NCI-H1105 (cell line): ENCODE results near the gene GARNL3.
A peak's percentile ranks its signal among the peaks of the same experiment; 100 is the strongest.

Source experiments
- DNase-seq: peaks from one replicate; lab custom pipeline; 2025; lab: John Stamatoyannopoulos, UW

Gene GARNL3

DNA sequence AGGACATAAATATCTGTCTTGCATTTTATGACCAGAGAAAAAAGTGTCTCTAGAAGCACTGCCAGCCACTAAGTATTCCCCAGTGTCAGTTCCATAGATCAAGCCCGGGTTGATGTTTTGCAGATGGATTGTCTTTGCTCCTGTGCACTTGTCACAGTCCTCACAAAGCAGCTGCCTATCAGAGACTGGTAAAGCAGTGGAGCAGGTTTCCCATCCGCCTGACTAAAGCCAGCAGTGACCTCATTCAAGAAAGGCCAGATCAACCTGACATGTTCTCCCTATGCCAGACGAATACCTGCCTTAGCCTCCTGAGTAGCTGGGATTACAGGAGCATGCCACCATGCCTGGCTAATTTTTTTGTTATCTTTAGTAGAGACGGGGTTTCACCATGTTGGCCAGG, 26.8 kb upstream of the GARNL3 start:
- no peak for DNase-seq

DNA sequence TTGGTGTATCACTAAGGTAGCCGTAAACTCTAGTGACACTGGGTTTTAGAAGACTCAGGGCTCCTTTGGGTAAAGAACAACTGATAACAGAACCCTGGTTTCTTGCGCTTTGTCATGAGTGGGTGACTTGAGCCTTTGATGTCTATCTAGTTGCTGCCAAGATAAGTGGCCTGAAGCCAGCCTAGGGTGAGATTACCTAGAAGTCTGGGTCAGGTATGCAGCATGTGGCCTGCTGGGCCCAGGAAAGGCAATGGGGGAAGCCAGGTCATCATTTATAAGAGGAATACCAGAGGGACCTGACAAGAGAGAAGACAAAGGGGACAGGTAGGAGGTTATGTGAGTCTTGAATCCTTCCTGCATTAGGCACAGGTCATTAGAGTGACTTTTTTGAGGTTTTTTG, 23.2 kb upstream of the GARNL3 start:
- DNase-seq = no peak

DNA sequence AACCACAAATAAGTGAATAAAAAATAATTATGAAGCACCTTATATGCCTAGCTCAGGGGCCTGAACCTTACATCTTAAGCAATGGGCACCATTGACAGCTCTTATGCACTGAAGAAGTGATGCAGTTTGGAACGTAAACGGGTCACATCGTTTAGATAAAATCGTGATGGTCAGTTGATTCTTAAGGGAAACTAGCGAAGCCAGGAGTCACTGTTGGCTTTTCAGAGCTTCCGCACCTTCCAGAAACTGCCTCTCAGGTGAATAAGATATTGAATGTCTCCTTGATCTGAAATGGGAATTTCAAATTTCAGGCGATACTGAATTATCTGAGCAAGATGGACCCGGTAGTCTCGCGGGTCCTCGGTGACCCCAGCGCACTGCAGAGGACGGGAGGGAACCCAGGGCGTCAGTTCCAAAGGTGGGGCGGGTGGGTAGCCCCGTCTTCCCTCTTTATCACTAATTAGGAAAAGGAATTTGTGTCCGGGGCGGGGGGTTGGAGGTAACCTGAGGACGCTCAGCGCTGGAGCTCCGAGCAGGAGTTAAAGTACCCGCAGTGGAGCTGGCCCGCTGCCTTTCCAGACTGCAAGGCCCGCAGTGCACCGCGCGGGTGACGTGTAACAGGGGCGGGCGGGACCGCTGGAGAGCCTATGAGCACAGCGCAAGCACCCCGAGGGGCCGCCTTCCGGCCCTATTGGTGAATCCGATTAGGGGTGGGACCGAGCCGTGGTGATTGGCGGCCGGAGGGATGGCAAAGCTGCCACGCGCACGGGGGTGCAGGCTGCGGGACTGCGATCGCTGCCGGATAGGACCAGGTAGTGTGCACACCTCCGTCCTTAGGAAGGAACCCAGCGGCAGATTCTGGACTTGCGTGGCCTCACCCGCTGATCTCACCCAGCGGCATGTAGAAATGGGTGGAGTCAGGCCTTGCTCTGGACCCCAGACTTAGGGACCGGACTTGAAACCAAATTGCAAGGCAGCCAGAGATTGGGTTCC, 19.7 kb upstream of the GARNL3 start:
- peak; percentile 93 for DNase-seq

DNA sequence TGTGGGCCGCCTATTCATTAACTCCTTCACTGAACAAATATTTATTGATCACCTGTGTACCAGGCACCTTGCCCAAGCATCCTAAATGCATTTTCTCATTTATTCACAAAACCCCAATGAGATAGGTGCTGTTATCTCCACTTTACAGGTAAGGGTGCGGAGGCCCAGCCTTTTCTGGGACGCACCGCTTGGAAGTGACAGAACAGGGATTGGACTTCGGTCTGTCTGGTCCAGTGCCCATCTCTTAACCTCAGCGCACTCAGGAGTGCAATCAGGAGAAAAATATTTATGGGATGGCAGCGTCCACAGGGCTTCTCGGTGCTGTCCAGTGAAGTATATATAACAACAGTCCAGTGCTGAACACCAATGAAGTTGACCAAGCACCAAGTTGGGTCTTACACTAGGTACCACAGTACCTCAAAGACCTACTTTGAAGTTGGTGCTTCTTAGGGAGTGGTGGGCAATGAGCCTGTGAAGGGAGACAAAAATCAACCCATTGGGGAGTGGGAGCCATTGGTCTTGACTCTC, 18.9 kb upstream of the GARNL3 start:
- DNase-seq = no peak

DNA sequence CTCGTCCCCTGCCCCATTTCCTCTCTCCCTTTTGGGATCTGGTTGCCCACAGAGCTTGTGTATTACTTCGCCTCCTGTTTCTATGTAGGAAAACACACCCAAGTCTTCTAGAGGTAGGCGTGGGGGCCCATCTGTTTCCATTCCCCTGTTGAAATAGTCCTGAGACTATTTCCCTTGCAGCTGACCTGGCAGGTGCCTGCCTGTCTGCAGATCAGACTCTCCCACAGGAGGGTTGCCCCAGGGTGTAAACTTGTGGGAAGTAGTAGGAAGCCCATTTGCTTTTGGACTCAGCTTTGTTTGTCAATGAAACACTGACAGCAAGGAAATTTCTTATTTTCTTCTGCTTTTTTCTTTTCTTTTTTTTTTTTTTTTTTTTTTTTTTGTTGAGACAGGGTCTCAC, 16.3 kb upstream of the GARNL3 start:
- no peak for DNase-seq

DNA sequence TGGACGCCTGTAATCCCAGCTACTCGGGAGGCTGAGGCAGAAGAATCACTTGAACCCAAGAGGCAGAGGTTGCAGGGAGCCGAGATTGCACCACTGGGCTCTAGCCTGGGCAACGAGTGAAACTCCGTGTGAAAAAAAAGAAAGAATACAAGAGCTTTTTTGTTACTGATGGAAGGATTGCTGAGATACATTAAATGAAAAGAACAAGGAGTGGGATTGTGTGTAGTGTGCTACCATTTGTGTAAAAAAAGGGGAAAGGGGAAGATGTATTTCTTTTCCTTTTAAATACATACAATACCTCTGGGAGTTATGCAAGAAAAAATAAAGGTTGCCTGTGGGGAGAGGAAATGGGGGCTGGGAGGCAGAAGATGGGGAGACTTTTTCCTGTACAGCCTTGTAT, 14.7 kb upstream of the GARNL3 start:
- no peak for DNase-seq

DNA sequence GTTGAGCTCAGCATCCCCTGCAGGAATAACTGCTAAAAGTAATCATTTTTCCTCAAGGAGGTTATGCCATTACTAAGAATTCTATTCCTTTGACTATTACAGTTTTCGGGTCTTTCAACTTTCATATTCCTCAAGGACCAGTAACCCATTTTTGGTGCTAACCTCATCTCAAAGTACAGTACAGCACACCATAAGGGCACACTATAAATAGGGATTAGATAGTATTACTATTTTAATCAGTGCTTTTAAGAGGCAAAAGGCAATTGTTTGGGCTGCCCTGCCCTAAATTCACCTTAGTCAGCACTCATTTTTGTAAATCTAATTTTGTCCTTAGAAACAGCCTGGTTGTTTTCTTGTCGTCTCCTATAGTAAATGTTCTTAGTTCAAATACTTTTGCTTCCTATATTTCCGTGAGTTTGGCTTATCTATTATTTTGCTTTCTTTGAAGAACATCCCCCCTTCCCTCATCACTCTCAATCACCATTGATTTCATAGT, 13.6 kb upstream of the GARNL3 start:
- DNase-seq = no peak

DNA sequence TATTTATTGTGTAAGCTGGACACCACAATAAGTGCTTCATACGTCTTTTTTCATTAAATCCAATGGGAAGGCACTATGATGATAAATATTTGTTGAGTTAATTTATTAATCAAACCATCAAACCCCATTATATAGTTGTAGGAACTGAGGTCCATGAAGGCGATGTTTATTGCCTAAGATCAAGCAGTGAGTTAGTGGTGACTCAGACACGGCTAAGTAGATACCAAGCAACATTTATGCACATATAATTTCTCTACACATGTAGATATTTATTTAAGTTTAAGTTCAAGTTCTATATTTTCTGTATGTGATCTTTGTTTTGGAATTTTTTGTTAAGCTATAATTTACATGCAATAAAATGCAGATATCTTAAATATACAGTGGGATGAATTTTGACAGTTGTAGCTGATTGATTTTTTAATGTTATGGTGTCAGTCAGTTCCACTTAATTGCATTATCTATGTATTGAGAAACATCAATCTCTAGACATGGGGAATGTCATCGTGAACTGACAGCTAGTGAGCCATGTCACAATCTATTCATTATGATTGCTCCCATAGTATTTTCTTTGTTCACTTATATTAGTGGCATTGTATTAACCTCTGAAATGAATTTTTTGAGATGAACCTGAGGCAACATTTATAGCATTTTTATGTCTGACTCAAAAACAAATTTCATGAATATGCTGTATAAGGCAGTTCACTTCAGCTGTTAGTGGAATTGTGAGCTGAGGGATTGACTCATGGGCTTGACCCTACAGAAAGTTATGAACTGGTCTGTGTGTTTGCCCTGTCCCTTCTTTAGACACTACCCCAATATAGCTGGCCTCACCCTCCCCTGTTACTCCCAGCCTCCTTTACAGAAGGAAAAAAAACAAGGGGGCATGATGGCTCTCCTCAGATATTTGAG, 11.9 kb upstream of the GARNL3 start:
- no peak for DNase-seq

DNA sequence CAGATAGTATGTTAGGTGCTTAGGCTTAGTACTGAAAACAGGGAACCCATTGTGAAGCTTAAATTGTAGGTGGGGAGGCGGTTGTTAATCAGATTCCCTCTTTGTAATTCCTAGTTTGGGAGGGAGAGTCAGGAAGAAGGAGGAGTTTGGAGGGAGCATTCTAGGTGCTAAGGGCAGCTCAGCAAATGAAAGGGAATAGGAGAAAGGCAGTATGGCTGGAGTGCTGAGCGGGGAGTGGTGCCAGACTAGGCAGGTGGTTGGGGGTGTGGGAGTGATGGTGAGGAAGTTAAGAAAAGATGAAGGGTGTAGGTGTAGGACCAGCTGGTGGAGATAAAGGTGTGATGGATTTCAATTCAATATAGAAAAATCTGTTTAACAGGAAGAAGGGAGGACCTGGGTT, 11.1 kb upstream of the GARNL3 start:
- DNase-seq = no peak

DNA sequence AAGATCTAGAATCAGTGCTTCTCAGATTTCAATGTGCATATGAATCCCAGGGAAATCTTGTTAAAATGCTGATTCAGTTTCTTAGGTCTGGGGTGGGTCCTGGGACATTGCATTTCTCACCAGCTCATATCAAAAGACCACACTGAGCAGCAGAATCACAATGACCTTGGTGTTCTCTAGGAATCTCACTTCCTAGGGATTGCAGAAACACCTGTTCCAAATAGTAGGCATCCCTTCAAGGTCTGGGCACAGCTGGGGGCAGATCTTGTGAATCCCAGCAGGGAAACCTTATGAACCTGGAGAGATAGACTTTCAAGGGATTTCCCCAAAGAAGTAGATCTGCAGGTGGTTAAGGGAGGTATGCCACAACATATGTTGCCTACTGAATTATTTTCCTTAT, 8.9 kb upstream of the GARNL3 start:
- DNase-seq = no peak

DNA sequence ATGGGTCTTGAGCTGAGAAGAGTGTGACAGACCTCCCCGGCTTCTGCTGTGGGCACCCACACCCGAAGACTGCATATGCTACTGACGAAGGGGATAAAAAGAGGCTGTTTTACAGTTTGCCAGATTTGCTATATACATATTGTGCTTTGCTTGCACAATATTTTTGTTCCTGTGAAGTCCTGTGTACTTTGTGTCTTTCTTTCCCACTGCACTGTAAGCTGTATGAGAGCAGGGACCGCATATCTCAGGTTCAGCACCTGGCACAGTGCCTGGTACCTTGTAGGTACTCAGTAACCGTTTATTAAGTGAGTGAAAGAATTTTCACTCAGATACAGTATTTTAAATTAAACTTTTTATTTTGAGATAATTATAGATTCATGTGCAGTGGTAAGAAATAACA, 8.2 kb upstream of the GARNL3 start:
- no peak for DNase-seq

DNA sequence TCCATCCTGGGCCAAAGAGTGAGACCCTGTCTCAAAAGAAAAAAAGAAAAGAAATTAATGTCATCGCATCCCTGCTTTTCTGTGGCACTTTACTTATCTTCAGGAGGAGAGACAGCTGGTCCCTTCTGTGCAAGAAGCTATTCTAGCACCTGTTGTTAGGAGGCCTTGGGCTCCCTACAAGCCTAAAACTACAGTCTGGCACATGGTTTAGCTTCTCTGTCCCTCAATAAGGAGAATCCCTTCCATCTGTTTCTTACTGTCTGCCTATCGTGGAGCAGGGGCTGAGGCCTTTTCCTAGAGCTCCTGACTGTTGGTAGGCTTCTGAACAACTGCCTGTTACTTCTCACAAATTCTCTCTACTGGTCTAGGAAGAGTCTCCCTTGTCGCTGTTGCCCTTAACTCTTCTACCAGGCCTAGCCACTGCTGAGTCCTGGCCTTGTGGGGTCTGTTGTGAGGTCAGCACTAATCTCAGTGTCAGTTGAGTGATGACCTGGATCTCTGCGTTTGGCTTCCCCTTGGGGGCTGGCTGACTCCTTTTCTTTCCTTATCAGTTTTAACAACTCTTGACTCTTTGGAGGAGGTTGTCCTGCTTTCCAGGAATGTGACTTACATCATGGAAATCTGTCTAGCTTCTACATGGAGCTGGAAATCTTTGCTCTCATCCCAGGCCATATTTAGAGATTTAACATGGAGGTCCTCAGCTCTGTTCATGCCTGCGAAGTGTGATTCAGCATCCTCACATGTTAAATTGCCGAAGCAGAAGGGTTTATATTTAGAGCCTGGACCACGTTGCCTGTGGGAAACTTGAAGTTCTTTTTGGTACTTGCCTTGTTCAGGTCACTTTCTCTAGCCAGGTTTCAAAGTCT, 5.7 kb upstream of the GARNL3 start:
- DNase-seq = no peak

DNA sequence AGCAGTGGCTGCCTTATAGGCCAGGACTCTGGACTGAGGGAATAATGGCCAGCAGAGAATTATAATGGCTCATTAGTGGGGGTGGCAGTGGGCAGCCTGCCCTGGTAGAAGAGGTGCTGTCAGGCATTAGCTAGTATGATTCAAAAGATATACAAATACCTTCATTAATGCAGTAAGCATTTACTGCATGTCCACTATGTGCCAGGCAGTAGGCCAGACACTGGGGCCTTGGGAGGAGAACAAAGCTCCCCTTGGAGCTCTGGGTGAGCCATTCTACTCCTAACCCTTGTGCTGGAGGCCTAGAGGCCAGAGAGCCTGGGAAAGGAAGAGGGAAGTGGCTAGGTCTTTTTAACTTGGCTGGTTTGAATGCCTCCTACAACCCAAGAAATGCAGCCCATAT, 2.0 kb upstream of the GARNL3 start:
- no peak for DNase-seq

DNA sequence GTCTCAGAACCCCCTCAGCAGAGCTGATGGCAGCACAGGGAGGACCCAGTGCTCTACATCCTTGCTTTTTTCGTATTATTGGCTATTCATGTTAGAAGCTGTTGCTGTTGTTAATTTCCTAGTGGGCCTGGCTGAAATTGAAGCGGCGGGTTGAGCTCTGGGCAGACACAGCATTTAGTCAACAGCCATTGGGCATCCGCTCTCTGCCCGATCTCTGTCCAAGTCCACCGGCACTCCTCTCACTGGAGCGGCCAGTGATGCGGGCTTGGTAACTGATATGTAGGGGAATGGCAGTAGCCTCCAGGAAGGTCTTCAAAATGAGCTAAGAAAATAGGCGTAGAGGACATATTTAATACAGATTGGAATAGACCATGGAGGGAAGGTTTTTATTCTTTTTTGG, 1.3 kb upstream of the GARNL3 start:
- no peak for DNase-seq

DNA sequence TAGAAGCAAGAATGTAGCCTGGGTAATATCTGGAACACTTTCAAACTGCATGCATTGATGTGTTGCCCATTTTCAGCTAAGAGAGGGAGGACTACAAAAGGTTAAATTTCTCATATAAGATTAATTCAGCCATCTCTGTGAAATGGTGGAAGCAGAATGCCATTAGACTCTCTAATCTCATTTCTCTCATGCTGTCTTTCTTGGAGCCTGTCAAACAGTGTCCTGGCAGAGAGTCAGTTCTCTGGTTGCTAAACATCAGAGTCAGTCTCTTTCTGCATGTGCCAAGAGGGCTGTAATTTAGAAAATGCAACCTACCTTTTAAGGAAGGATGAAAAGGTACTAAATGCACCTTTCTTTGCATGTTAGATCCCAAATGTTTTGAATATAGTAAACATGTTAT, 910 bp upstream of the GARNL3 start:
- DNase-seq = no peak

DNA sequence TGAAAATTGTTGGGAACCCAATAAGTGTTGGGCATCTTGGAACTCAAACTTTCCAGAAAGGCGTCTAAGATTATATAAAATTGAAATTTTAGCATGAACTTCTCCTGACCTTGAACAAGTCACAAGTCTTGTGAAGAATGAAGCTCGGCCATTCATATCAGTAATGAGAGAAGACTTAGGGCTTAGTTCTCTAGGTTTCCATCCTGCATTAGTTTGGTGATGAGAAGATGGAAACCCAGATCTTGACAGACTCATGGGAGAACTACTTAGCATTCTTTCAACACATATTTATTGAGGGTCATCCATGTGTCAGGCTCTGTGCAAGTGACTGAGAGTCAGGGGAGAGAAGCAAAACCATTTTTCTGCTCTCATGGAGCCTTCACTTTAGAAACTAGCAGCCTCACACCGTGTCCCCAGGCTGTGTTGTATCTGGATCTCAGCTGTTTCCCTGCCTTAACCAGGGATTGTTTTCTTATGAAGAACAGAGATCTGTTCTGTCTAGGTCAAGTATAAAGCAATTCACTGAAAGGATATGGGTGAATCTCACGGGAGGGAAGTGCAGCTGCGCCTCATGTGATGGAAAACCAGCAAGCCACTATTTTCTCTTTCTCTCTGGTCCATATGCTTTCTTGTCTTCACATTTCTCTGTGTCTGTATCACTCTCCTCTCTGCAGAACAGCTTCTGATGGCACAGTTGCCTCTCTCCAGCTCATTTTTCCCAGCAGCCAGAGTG, 3.4 kb downstream of the GARNL3 start:
- no peak for DNase-seq

DNA sequence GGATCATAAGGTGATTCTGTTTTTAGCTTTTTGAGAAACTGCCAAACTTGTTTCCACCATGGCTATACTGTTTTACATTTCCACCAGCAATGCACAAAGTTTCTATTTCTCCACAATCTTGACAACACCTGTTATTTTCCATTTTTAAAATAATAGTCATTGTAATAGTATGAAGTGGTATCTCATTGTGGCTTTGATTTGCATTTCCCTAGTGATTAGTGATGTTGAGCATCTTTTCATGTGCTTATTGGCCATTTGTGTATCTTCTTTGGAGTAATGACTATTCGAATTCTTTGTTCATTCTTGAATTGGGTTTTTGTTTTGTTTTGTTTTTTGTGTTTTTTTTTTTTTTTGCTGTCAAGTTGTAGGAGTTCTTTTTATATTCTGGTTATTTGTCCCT, 4.9 kb downstream of the GARNL3 start:
- no peak for DNase-seq

DNA sequence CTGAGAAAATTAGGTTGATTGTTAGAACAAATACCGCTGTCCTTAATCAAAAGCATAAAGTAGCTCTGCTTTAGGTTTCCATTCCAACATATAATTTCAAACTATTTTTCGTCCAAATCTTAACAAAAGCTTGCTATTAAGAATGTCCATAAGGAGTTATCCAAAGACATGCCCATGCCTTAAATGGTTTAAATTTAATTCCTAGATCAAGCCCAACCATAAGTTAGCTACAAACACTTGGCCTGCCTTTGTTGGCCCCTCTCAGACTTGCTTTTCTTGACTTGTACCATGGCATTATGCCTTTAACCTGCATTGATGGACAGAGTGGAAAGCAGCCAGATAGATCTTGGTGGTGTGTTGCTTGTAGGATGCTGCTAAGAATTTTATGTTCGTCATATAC, 8.8 kb downstream of the GARNL3 start:
- DNase-seq = no peak

DNA sequence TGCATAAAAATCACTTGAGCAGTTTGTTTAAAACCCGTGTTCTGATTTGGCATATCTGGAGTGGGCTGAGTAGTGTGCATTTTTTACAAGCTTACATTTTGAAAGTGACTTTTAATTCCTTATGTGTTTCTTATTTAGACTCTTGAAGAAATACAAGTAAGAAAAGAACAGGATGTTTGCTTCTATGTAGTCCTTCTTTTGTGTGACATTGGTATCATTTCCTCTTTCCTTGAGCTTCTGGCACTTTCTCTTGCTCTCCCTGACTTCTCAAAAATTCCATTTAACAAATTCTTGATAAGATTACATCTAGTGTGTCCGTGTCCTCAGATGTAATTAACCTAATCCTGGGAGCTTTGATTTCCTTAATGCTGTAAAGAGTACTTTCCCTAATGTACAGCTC, 12.5 kb downstream of the GARNL3 start:
- DNase-seq = no peak

DNA sequence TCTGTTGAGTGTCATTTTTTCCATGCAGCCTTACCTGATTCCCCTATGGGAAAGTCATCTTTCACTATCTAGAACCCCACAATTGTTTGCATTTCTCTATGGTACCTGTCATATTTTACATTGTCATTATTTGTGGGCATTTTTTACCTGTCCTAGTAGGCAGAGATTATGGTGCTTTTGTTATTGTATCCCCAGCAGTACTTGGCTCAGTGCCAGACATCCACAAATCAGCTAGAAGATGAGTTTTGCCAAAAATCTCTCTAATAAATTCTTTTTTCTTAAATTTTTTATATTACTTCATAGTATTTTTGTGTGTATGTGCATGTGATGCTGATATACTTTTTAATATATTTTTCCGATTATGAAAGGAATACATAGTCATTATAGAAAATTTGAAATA, 13.2 kb downstream of the GARNL3 start:
- DNase-seq = no peak

DNA sequence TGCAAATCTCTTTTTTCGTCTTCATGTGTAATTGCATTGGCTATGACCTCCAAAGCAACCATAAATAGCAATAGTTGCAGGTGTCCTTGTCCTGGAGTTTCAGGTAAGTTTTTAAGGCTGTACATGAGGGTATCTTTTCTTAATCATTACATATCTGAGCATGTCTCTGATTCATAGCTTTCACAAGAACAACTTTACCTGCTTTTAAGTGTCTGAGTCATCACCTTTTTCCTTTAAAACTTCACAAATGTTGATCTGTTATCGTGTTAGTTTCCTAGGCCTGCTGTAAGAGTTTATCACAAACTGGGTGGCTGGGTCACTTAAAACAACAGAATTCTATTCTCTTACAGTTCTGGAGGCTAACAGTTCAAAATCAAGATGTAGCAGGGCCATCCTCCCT, 13.8 kb downstream of the GARNL3 start:
- no peak for DNase-seq
